GM10847 (cell line): ENCODE results near the gene AMPD3.

Source experiments
- POLR2A ChIP-seq: IDR thresholded peaks from 2 replicates; pipeline ENCODE4 v1.6.1; 2011; ENCODE audit not compliant: insufficient read length; ENCODE audit errors: extremely low read depth

AMPD3 gene

GRCh38 chr11:10454878-10455631 lies at the start of gene AMPD3:
AMPD3 (plus strand) TSS chr11:10455264; CDS start chr11:10461520, 6,256 bp downstream.
- no peak for TF ChIP-seq POLR2A

DNA sequence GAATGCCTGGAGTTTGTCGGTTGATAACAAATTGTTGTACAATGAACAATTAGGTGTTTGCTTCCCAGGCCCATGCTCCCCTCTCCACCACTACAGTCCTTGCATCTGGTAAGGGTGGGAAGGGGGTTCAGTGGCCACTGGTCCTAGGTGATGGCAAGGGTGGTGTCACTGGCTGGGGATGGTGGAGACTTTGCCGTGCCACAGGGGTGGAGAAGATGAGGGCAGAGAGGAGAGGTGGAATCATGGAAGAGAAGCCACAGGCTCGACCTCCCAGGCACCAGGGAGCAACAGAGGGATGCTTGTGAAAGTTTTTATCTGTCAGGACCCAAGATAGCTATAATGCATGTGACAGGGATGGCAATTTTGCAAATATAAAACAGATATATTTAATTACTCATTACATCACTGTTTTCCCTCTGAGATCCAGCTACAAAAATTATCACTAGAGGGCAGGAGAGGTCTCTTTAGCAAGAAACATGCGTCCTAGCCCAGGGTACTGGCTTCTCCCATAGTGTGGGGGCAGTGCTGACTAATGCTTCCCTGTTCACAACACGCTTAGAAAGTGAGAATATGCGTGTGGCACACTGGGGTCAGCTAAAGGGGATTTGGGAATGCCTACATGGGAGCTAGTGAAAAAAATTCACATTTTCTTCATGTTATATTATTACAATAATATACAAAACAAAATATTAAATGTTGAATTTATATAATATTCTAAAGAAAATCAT lies 49.0 kb upstream of the AMPD3 start:
- no peak for TF ChIP-seq POLR2A

DNA sequence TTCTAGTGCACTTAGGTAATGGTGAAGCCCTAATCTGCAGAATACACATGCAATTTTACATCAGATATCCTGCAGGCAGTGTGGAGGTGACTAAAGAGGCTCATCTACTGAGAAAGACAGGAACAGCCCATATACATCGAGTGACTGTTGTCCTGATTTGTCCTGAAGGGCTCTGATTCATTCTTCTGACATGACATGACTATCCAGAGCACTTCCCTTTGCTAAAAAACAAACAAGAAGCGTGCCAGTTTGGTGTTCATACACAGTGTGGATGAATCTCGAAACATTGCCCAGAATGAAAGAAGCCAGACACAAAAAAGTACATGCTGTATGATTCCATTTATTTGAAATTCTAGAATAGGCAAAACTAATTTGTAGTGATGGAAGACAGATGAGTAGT lies 48.0 kb upstream of the AMPD3 start:
- TF ChIP-seq POLR2A = no peak

GRCh38 chr11:10407749-10408685 lies 47.0 kb upstream of the AMPD3 start:
- no peak for TF ChIP-seq POLR2A

- no peak for TF ChIP-seq POLR2A
These were observed 45.8 kb upstream of the AMPD3 start for GRCh38 chr11:10409207-10409661.

- no peak for TF ChIP-seq POLR2A
These were observed 44.8 kb upstream of the AMPD3 start for GRCh38 chr11:10410106-10410843.

DNA sequence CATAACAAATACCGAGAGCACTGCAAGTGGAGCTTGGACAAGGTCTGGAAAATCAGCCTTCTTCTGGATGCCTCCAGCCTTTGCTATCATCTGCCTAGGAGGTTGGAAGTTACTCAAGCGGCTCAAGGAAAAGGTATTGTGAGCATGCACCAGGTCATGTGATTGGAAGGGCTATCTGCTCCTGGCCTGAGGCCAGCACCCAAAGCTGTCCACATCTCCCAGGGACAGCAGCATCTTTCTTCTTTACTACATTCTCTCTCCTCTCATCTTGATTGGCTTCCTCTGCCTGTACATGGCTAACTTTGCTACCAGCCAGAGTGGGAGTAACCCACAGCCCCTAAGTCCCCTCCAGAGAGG lies 44.2 kb upstream of the AMPD3 start:
- no peak for TF ChIP-seq POLR2A

DNA sequence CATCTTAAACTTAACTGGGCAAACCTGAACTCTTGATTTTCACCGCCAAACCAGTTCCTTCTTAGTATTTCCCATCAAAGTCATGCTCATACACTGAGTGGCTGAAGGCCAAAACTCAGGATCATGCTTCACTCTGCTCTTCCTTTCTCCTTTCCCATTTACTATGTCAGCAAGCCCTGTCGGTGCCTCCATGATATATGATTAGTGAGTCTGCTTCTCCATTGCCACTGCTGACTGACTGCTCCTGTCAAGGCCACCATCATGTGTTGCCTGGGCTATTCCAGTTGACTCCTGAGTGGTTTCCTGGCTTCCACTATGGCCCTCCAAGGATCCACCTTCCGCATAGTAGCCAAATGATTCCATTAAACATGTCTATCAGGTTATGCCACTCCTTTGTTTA lies 42.8 kb upstream of the AMPD3 start:
- TF ChIP-seq POLR2A = no peak

GRCh38 chr11:10413268-10413667 lies 41.8 kb upstream of the AMPD3 start:
- no peak for TF ChIP-seq POLR2A

- no peak for TF ChIP-seq POLR2A
These were observed 40.9 kb upstream of the AMPD3 start for GRCh38 chr11:10414181-10414580.

DNA sequence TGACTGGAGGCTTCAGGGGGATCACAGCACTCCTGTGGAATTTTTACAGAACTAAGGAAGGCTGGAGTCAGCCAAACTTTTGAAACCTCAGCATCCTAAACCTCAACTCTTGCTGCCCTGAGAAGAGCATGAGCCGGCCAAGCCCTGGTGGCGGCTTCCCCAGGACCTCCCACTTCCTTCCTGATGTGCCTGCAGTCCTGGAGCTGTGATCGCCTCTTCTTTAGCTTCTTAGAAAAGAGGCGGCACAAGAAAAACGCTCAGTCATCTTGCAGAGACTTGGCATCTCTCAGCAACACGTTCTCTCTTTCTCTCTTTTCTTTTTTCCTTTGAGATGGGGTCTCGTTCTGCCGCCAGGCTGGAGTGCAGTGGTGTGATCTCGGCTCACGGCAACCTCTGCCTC lies 40.4 kb upstream of the AMPD3 start:
- TF ChIP-seq POLR2A = no peak

DNA sequence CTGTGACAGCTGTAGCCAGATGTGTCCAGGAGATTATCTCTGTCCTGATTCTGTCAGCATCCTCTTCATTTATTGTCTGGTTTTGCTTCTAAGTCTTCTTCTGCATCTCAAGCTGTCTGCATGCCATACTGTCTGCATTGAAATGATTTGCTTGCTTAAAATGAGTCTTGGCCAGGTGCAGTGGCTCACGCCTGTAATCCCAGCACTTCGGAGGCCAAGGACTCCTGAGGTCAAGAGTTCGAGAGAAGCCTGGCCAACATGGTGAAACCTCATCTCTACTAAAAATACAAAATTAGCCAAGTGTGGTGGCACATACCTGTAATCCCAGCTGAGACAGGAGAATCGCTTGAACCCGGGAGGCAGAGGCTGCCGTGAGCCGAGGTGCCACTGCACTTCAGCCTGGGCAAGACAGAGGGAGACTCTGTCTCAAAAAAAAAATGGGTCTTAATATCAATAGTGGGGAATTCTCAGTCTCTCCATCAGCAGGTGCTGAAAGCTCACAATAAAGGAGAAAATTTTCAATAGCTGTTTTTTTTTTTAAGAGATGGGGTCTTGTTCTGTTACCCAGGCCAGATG lies 39.2 kb upstream of the AMPD3 start:
- TF ChIP-seq POLR2A = no peak

GRCh38 chr11:10418259-10418949 lies 36.7 kb upstream of the AMPD3 start:
- TF ChIP-seq POLR2A = no peak

GRCh38 chr11:10418950-10419310 lies 36.1 kb upstream of the AMPD3 start:
- TF ChIP-seq POLR2A = no peak
